OCI-LY3 (cell line): Measurements from ENCODE around the gene RBM34.

Experiments used
- CTCF ChIP-seq: fragments of 200-600, 300-600 bp; sonication (generic); IDR thresholded peaks from 2 replicates; pipeline ENCODE4 v1.5.1; 2014; ENCODE audit warnings: antibody characterized with exemption, low read length, low read depth
- EZH2phosphoT487 ChIP-seq: fragments of 200-600 bp; shearing (Covaris generic); IDR thresholded peaks from 2 replicates; pipeline ENCODE4 v1.6.1; 2018; ENCODE audit warnings: antibody characterized with exemption, mixed run types, low read depth

- no peak for TF ChIP-seq CTCF
- TF ChIP-seq EZH2phosphoT487: no peak
Measured at GRCh38 chr1:235147269-235147668, 13.8 kb downstream of the RBM34 start.
